Gastroesophageal sphincter (tissue), 3 donors: ENCODE data around the gene OMP.

Source experiments
- CTCF ChIP-seq, 4 experiments: fragments of 200-600 bp in 2 of 4; fragments of 450-650 bp in 2 of 4; sonication (generic) in 1 of 4; IDR thresholded peaks; one replicate each; pipeline ENCODE4 v1.5.1; 2017 to 2019; ENCODE audit warnings: antibody characterized with exemption in 4 of 4, mild to moderate bottlenecking in 2 of 4, moderate library complexity in 2 of 4
- POLR2A ChIP-seq, 2 donors: fragments of 450-650 bp; IDR thresholded peaks; one replicate each; pipeline ENCODE4 v1.6.1; 2017; ENCODE audit warnings: antibody characterized with exemption in 2 of 2, mild to moderate bottlenecking in 2 of 2, moderate library complexity in 1 of 2
- POLR2AphosphoS5 ChIP-seq: sonication (generic); formaldehyde crosslinking; IDR thresholded peaks from one replicate; pipeline ENCODE4 v1.6.1; 2017; ENCODE audit warnings: antibody characterized with exemption

DNA sequence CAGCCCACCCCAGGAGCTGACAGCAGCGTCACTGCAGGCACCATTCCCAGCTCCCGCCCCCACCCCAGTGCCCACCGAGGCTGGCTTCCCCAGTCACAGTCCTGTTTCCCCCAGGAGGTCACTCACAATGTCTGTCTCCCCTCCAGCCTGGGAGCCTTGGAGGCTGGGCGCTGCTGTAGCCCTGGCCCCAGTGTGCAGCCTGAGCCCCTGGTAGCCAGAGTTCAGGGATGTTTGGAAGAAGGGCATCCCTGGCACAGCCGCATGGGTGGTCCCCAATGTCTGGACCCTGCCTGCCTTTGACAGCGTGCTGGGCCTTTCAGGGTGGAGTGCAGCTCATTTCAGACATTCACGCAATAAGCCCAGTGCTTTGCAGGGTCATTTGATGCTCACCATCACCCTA, 31.6 kb upstream of the OMP start:
- no peak for TF ChIP-seq POLR2A (IDR thresholded peaks at IDR 0.05)
- TF ChIP-seq CTCF (IDR thresholded peaks at IDR 0.05), result no peak
- no peak for TF ChIP-seq POLR2AphosphoS5
